Measurements from ENCODE around the gene ESF1. TPM values are rescaled to one million over a fixed set of nuclear protein-coding genes. Genes with fewer than 3 reads are reported as not detected.
A peak's percentile ranks its signal among the peaks of the same experiment; 100 is the strongest.

ESF1 gene
- total and polyA plus RNA-seq, 12 donors: 5.9 to 23.1 (median 13.5) TPM

DNA sequence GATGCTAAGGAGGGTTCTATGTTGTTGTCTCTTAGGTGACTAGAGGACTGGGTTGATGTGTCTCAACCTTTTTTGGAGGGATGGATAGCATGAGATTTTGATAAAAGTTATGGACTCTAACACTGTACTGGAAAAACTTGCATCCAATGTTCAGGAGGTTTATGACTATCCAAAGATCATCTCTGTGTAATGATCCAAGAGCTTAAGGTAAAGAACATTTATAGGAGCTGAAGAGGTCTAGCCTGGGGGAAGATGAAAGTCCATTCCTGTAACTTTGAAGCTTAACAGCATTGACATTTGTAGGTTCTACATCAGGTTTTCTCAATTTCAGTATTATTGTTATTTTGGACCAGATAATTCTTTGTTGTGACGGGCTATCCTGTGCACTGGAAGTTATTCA, 48.9 kb downstream of the ESF1 start:
- Histone ChIP-seq H3K9me3 (peaks cover 0 to 14% (median 6%) of the 10 kb centered on the region in 11 donors), H3K27ac (peak overlapping the region in 3 of 10 donors; percentile 27 to 55 (median 48)), H3K27me3 (no peaks in the 10 kb centered on the region), H3K4me1 (peaks cover 0 to 29% (median 11%) of the 10 kb centered on the region in 9 donors), H3K36me3 (peaks cover 0 to 47% (median 21%) of the 10 kb centered on the region in 9 donors), H3K4me3 (no peak overlapping the region)
- WGBS, 2 donors: 95 to 98% methylated on average over 1 of the region's 1 CpG
- intact Hi-C loops (cut with DNase I): no loop called here
- TF ChIP-seq, protein P1, sequence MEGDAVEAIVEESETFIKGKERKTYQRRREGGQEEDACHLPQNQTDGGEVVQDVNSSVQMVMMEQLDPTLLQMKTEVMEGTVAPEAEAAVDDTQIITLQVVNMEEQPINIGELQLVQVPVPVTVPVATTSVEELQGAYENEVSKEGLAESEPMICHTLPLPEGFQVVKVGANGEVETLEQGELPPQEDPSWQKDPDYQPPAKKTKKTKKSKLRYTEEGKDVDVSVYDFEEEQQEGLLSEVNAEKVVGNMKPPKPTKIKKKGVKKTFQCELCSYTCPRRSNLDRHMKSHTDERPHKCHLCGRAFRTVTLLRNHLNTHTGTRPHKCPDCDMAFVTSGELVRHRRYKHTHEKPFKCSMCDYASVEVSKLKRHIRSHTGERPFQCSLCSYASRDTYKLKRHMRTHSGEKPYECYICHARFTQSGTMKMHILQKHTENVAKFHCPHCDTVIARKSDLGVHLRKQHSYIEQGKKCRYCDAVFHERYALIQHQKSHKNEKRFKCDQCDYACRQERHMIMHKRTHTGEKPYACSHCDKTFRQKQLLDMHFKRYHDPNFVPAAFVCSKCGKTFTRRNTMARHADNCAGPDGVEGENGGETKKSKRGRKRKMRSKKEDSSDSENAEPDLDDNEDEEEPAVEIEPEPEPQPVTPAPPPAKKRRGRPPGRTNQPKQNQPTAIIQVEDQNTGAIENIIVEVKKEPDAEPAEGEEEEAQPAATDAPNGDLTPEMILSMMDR (IDR thresholded peaks at IDR 0.05): no peak
- ATAC-seq: no peak
- DNase-seq: no peak

DNA sequence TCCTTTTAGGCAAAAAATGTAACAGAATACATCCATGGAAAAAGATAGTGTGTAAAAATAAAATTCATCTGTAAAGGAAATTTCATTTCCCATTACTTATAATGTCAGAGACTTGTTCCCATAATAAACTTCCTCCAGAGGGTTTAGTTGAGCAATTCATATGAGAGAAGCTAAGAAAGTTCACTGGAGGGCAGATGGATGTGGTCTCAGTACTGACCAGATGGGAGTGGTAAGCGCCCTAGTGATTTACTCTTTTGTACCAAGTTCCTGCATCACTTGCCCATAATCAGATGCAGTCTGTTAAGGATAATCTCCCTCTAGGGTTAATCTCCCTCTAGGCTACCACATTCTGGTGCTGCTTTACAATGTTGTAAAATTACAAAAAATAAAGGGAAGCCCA, 61.7 kb downstream of the ESF1 start:
- Histone ChIP-seq H3K9me3 (no peaks in the 10 kb centered on the region), H3K27me3 (no peaks in the 10 kb centered on the region), H3K27ac (peak overlapping the region in 1 of 10 donors; percentile 2), H3K4me1 (peaks cover 0 to 14% (median 0%) of the 10 kb centered on the region in 9 donors), H3K36me3 (peaks cover 0 to 68% (median 0%) of the 10 kb centered on the region in 9 donors), H3K4me3 (no peak overlapping the region)
- intact Hi-C loops (cut with DNase I): loop anchor here in 1 of 10 donors (10.0 kb wide), 1 partner anchor 62 kb away; the partner anchor contains the start of genes ESF1 and NDUFAF5
- DNase-seq (no peak), ATAC-seq (peak in 2 of 8 donors; percentile 27 to 41)
- WGBS, 2 donors: 83 to 93% methylated on average over 1 of the region's 1 CpG
- TF ChIP-seq, protein P1 (IDR thresholded peaks at IDR 0.05): no peak

DNA sequence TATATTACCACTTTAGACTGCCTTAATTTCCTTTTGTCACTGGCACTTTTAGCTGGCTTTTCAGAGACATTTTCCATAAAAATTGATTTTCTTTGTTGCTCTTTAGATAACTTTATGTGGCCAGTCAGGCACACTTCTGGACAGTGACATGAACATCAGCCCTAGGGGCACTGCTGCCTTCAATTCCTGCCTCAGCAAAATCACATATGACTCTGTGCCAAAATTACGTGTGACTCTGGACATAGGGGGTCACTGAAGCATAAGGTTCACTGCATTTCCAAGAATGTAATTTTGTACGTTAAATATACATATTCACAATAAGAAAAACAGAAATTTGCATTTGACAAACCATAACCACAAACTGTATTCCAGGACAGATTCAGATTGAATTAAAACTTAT, 66.5 kb downstream of the ESF1 start:
- DNase-seq (no peak), ATAC-seq (no peak)
- 89 to 94% methylated on average over 2 of the region's 2 CpGs for WGBS, 2 donors
- Histone ChIP-seq H3K27me3 (no peaks in the 10 kb centered on the region), H3K4me1 (peaks cover 0 to 10% (median 0%) of the 10 kb centered on the region in 9 donors), H3K36me3 (peaks cover 0 to 75% (median 25%) of the 10 kb centered on the region in 9 donors), H3K9me3 (no peaks in the 10 kb centered on the region), H3K27ac (no peak overlapping the region), H3K4me3 (no peak overlapping the region)
- TF ChIP-seq, protein P1 (IDR thresholded peaks at IDR 0.05): no peak
- intact Hi-C loops (cut with DNase I): no loop called here

DNA sequence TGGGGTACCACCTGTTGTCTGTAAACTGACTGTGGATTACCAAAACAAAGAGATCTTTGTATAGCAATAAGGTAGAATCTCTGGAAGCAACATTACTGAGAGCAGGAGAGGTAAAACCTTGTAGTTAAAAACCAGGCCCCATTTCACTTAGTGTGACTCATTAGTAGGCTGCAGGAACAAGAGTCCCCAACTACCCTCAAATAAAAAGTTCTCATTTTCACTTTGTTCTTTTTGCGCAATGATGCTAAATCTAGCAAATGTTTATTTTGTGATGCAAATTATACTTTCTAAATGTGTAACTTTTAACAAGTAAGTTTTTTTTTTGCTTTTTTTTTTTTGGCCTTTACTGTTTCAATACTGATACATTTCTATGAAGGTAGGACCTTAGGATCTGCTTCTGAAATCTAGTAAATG, 67.1 kb downstream of the ESF1 start:
- DNase-seq: no peak
- Histone ChIP-seq H3K4me1 (peaks cover 0 to 6% (median 0%) of the 10 kb centered on the region in 9 donors), H3K4me3 (no peak overlapping the region), H3K27ac (no peak overlapping the region), H3K9me3 (no peaks in the 10 kb centered on the region), H3K36me3 (peaks cover 0 to 80% (median 25%) of the 10 kb centered on the region in 9 donors), H3K27me3 (no peaks in the 10 kb centered on the region)
- intact Hi-C loops (cut with DNase I): no loop called here
- TF ChIP-seq, protein P1 (IDR thresholded peaks at IDR 0.05): no peak
- 96 to 97% methylated on average over 1 of the region's 1 CpG for WGBS, 2 donors
- no peak for ATAC-seq
